ENCODE results near the gene ZBTB7C.

ZBTB7C gene

GRCh38 chr18:48316177-48316576, 93.0 kb downstream of the ZBTB7C start:
- no peak for TF ChIP-seq REST (IDR thresholded peaks at IDR 0.05; ENCODE audit: insufficient read depth in 1 of 2, low read depth in 2 of 2, low read length in 2 of 2)
- TF ChIP-seq POLR2AphosphoS5 (IDR thresholded peaks at IDR 0.05; ENCODE audit: low read depth, low read length), result no peak
- TF ChIP-seq SIN3A (IDR thresholded peaks at IDR 0.05; ENCODE audit: borderline replicate concordance, insufficient read depth, low read length), result no peak
- no peak for TF ChIP-seq TAF1 (IDR thresholded peaks at IDR 0.05; ENCODE audit: borderline replicate concordance, insufficient read depth, low read length)
- no peak for TF ChIP-seq FOXP2 (optimal IDR thresholded peaks at IDR 0.05; ENCODE audit: borderline replicate concordance, extremely low read depth, extremely low read length, insufficient read depth)

DNA sequence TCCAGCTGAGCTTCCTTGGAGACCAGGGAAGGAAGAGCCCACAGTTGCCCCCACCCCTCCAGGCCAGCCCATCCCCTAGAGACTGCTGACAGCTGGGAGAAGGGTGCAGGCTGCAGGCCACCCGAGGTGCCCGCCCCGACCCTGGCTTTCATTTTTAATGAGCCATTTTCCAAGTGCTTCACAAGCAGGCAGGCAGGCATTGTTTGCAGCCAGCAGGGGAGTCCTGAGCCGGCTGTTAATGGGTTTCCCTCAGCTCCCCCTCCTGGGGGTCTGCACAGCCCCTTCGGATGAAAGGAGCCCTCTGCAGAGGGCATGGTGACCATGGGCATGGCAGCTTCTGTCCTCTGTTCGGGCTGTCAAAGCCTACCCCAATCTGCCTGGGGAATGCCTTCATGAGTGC, 94.5 kb downstream of the ZBTB7C start:
- TF ChIP-seq FOXP2 (optimal IDR thresholded peaks at IDR 0.05; ENCODE audit: borderline replicate concordance, extremely low read depth, extremely low read length, insufficient read depth) (no peak), POLR2AphosphoS5 (IDR thresholded peaks at IDR 0.05; ENCODE audit: low read depth, low read length) (no peak), TAF1 (IDR thresholded peaks at IDR 0.05; ENCODE audit: borderline replicate concordance, insufficient read depth, low read length) (no peak), REST (IDR thresholded peaks at IDR 0.05; ENCODE audit: insufficient read depth in 1 of 2, low read depth in 2 of 2, low read length in 2 of 2) (no peak)

DNA sequence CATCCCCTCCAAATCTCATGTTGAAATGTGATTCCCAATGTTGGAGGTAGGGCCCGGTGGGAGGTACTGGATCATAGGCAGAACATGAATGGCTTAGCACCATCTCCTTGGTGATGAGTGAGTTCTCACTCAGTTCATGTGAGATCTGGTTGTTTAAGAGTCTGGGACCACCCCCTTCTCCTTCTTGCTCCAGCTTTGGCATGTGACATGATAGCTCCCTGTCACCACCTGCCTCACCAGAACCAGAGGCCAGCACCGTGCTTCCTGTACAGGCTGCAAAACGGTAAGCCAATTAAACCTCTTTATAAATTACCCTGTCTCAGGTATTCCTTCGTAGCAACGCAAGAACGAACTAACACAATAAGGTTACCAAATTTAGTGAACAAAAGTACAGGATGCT, 95.4 kb downstream of the ZBTB7C start:
- TF ChIP-seq REST (IDR thresholded peaks at IDR 0.05; ENCODE audit: insufficient read depth in 1 of 2, low read depth in 2 of 2, low read length in 2 of 2) (no peak), POLR2AphosphoS5 (IDR thresholded peaks at IDR 0.05; ENCODE audit: low read depth, low read length) (no peak), TAF1 (IDR thresholded peaks at IDR 0.05; ENCODE audit: borderline replicate concordance, insufficient read depth, low read length) (no peak), SIN3A (IDR thresholded peaks at IDR 0.05; ENCODE audit: borderline replicate concordance, insufficient read depth, low read length) (no peak)

DNA sequence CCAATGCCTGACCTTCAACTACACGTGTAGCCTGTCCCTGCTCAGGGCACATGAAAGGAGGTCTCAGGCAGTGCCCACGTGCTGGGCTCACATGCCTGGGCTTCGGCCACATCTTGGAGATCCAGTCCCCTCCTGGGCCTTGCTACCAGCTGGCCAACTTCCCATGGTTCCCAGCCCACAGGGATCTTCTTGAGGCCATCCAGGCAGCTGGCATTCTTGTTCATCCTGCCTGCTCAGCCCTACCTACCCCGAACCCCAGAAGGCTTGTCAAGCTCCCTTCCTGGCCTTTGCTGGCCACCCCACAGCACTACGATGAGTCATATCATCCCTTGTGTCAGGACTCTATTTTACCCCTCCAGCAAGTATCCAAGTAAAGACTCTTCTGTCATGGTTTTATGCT, 97.1 kb downstream of the ZBTB7C start:
- TF ChIP-seq TAF1 (IDR thresholded peaks at IDR 0.05; ENCODE audit: borderline replicate concordance, insufficient read depth, low read length) (no peak), POLR2AphosphoS5 (IDR thresholded peaks at IDR 0.05; ENCODE audit: low read depth, low read length) (no peak), REST (IDR thresholded peaks at IDR 0.05; ENCODE audit: insufficient read depth in 1 of 2, low read depth in 2 of 2, low read length in 2 of 2) (no peak)

DNA sequence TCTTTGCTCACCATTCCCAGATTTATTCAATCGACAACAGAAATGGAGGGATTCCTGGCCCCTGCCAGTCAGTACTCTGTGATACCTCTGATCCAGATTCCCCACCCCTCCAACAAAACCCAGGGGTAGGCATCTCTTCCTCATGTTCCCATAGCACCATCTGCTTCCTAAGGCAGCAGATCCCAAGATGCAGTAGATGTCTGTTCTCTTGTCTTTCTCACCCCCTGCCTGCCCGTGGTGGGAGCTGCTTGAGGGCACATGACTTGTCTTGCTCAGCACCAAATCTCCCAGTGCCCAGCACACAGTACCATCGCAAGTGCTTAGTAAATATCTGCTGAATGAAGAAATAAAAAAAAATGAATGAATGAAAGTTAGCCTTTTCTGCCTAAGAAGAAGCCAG, 98.2 kb downstream of the ZBTB7C start:
- no peak for TF ChIP-seq SIN3A (IDR thresholded peaks at IDR 0.05; ENCODE audit: borderline replicate concordance, insufficient read depth, low read length)
- TF ChIP-seq REST (IDR thresholded peaks at IDR 0.05; ENCODE audit: insufficient read depth in 1 of 2, low read depth in 2 of 2, low read length in 2 of 2), result no peak
- TF ChIP-seq FOXP2 (optimal IDR thresholded peaks at IDR 0.05; ENCODE audit: borderline replicate concordance, extremely low read depth, extremely low read length, insufficient read depth), result no peak
- TF ChIP-seq POLR2AphosphoS5 (IDR thresholded peaks at IDR 0.05; ENCODE audit: low read depth, low read length), result no peak
- no peak for TF ChIP-seq TAF1 (IDR thresholded peaks at IDR 0.05; ENCODE audit: borderline replicate concordance, insufficient read depth, low read length)
